MM.1S (cell line): Measurements from ENCODE around the gene CLK1.

Experiments used
- DNase-seq: peaks from one replicate; pipeline ENCODE4 v3.0.0-alpha.2; 2015
- H2AFZ ChIP-seq: fragments of 300-600 bp; sonication (generic); 2 replicates; pipeline ENCODE4 v1.6.0; 2016; ENCODE audit warnings: antibody characterized with exemption, low read length
- H3F3A ChIP-seq: fragments of 300-600 bp; sonication (generic); 2 replicates; pipeline ENCODE4 v1.6.1; 2016; ENCODE audit warnings: mild to moderate bottlenecking, antibody characterized with exemption, low read length, moderate library complexity, mixed read lengths; ENCODE audit not compliant: insufficient read depth
- H3K27ac ChIP-seq: fragments of 300-600 bp; sonication (generic); 2 replicates; pipeline ENCODE4 v1.5.1; 2016; ENCODE audit warnings: mild to moderate bottlenecking, low read length
- H3K27me3 ChIP-seq: fragments of 300-600 bp; sonication (generic); replicated peaks from 2 replicates; pipeline ENCODE4 v1.6.0; 2016; ENCODE audit warnings: low read length; ENCODE audit not compliant: insufficient read depth
- H3K36me3 ChIP-seq: fragments of 300-600 bp; sonication (generic); replicated peaks from 2 replicates; pipeline ENCODE4 v1.6.1; 2016; ENCODE audit warnings: mild to moderate bottlenecking, low read length, mixed read lengths; ENCODE audit not compliant: insufficient read depth
- H3K4me1 ChIP-seq: fragments of 300-600 bp; sonication (generic); 2 replicates; pipeline ENCODE4 v1.6.1; 2016; ENCODE audit warnings: low read length, mixed read lengths
- H3K4me2 ChIP-seq: fragments of 300-600 bp; sonication (generic); 2 replicates; pipeline ENCODE4 v1.6.0; 2016; ENCODE audit warnings: low read depth, low read length
- H3K4me3 ChIP-seq: fragments of 300-600 bp; sonication (generic); 2 replicates; pipeline ENCODE4 v1.5.1; 2016; ENCODE audit warnings: low read length, mixed read lengths
- H3K79me2 ChIP-seq: fragments of 300-600 bp; sonication (generic); 2 replicates; pipeline ENCODE4 v1.6.1; 2016; ENCODE audit warnings: mixed run types, low read length, mixed read lengths
- H3K9ac ChIP-seq: fragments of 300-600 bp; sonication (generic); 2 replicates; pipeline ENCODE4 v1.6.1; 2016; ENCODE audit warnings: low read length, mixed read lengths
- H3K9me2 ChIP-seq: fragments of 300-600 bp; sonication (generic); replicated peaks from 2 replicates; pipeline ENCODE4 v1.6.1; 2016; ENCODE audit warnings: mild to moderate bottlenecking, low read length, mixed read lengths; ENCODE audit not compliant: insufficient read depth
- H3K9me3 ChIP-seq: fragments of 300-600 bp; sonication (generic); replicated peaks from 2 replicates; pipeline ENCODE4 v1.6.1; 2016; ENCODE audit warnings: mild to moderate bottlenecking, low read length, mixed read lengths; ENCODE audit not compliant: insufficient read depth
- H4K20me1 ChIP-seq: fragments of 300-600 bp; sonication (generic); 2 replicates; pipeline ENCODE4 v1.6.1; 2016; ENCODE audit warnings: mild to moderate bottlenecking, low read length, moderate library complexity, mixed read lengths; ENCODE audit not compliant: insufficient read depth
- EZH2 ChIP-seq: fragments of 300-600 bp; sonication (generic); optimal IDR thresholded peaks from 2 replicates; pipeline ENCODE3; 2017; ENCODE audit warnings: low read depth, mild to moderate bottlenecking, antibody characterized with exemption, low read length, mixed read lengths
- EZH2phosphoT487 ChIP-seq: fragments of 300-600 bp; sonication (generic); IDR thresholded peaks from 2 replicates; pipeline ENCODE4 v1.6.1; 2018; ENCODE audit warnings: antibody characterized with exemption, low read length
- TF ChIP-seq, protein P1 (sequence below): fragments of 300-600 bp; sonication (generic); IDR thresholded peaks from 2 replicates; pipeline ENCODE4 v1.5.1; 2016; ENCODE audit warnings: antibody characterized with exemption, low read length, mixed read lengths

The CLK1 gene

DNA sequence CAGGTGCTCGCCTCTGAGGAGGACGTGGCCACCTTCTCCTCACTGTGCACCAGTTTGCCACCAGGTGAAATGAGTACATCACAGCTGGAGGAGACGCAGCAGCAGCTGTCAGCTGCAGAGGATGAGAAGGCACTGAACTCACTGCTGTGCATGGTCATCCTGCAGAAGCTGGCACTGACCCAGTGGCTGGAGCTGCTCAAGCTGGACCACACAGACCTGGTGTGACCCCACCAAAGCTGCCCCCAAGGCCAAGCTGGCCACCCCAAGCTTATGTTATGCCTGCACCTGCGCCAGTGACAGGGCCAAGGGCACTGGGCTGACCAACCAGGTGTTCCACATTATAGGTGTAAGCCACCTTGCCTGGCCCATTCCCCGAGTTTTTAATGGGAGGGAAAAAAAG lies 19.3 kb downstream of the CLK1 start:
- H3K9ac ChIP-seq, result no peak overlapping the region
- no peaks in the 10 kb centered on the region for H3K9me3 ChIP-seq
- no peaks in the 10 kb centered on the region; the same call in 1 of the 2 replicates for H3F3A ChIP-seq
- H3K36me3 ChIP-seq, result no peaks in the 10 kb centered on the region
- H3K27me3 ChIP-seq, result no peaks in the 10 kb centered on the region
- H3K9me2 ChIP-seq, result no peaks in the 10 kb centered on the region
- DNase-seq, result no peak
- H3K4me3 ChIP-seq, result no peak overlapping the region
- no peak overlapping the region for H3K4me2 ChIP-seq
- H3K27ac ChIP-seq, result no peak overlapping the region
- H2AFZ ChIP-seq, result no peak overlapping the region
- H4K20me1 ChIP-seq, result no peaks in the 10 kb centered on the region
- TF ChIP-seq, protein P1, sequence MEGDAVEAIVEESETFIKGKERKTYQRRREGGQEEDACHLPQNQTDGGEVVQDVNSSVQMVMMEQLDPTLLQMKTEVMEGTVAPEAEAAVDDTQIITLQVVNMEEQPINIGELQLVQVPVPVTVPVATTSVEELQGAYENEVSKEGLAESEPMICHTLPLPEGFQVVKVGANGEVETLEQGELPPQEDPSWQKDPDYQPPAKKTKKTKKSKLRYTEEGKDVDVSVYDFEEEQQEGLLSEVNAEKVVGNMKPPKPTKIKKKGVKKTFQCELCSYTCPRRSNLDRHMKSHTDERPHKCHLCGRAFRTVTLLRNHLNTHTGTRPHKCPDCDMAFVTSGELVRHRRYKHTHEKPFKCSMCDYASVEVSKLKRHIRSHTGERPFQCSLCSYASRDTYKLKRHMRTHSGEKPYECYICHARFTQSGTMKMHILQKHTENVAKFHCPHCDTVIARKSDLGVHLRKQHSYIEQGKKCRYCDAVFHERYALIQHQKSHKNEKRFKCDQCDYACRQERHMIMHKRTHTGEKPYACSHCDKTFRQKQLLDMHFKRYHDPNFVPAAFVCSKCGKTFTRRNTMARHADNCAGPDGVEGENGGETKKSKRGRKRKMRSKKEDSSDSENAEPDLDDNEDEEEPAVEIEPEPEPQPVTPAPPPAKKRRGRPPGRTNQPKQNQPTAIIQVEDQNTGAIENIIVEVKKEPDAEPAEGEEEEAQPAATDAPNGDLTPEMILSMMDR, result no peak
- TF ChIP-seq EZH2phosphoT487 (no peak), EZH2 (no peak)
- no peaks in the 10 kb centered on the region for H3K4me1 ChIP-seq
- H3K79me2 ChIP-seq, result no peaks in the 10 kb centered on the region

DNA sequence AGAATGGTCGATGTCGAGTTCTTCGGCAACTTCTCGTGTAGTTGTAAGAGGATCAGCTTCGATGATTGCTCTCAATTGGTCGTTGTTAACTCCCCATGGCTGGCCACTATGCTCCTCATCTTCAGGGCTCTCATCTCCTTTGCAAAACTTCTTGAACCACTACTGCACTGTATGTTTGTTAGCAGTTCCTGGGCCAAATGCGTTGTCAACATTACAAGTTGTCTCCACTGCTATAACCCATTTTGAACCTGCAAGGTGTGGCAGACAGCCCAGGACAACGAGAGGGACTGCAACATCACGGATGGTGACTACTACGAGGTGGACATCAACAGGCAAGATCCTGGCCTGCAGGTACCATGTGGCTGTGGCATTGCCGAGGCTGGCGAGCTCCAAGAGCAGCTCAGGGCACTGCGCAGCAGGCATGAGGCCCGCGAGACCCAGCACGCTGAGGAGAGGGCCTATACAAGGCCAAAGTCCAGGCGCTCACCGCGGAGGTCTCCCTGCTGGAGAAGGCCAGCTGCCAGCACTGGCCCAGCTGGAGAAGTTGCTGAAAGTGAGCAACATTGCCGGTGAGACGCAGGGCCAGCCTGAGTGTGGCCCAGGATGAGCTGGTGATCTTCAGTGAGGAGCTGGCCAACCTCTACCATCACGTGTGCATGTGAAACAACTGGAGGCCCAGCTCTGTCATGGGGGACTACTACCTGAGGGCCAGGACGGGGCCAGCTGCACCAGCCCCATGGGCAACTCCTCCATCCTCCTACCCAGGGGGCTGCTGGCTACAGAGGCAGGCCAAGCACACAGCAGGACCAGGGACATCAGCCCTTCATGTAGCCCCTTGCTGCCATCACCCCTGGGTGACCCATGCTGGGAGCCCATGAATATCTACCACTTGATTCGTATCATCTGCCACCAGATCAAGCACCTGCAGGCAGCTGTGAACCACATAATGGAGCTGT lies 20.2 kb downstream of the CLK1 start:
- H3K9me2 ChIP-seq, result no peaks in the 10 kb centered on the region
- no peaks in the 10 kb centered on the region for H4K20me1 ChIP-seq
- H3K9ac ChIP-seq, result no peak overlapping the region
- no peaks in the 10 kb centered on the region for H3K27me3 ChIP-seq
- H3K4me1 ChIP-seq, result no peaks in the 10 kb centered on the region
- H3K27ac ChIP-seq, result no peak overlapping the region
- no peaks in the 10 kb centered on the region for H3K79me2 ChIP-seq
- H3K9me3 ChIP-seq, result no peaks in the 10 kb centered on the region
- H2AFZ ChIP-seq, result no peak overlapping the region
- H3F3A ChIP-seq, result no peaks in the 10 kb centered on the region; the same call in 1 of the 2 replicates
- H3K36me3 ChIP-seq, result no peaks in the 10 kb centered on the region
- no peak overlapping the region for H3K4me3 ChIP-seq
- TF ChIP-seq EZH2phosphoT487 (no peak), EZH2 (no peak)
- TF ChIP-seq, protein P1, result no peak
- DNase-seq, result no peak
- H3K4me2 ChIP-seq, result no peak overlapping the region

DNA sequence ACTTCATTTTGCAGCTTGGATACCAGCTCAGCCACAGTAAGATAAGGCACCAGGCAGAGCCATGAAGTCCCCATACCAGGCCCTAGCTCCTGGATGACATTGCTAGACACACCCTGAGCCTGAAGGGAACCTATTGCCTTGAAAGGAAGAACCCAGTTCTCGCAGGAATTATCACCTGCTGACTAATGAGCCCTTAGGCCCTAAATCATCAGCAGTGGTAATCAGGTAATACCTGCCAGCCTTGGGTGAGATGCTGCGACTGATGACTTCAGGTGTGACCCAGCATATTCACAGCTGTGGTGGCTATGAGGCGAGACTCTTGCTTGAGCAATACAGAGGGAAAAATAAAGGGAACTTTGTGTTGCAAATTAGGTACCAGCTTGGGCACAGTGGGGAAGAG lies 24.9 kb downstream of the CLK1 start:
- no peaks in the 10 kb centered on the region for H3F3A ChIP-seq
- H3K27ac ChIP-seq, result no peak overlapping the region
- H3K9me3 ChIP-seq, result no peaks in the 10 kb centered on the region
- no peak overlapping the region for H2AFZ ChIP-seq
- TF ChIP-seq EZH2phosphoT487 (no peak), EZH2 (no peak)
- TF ChIP-seq, protein P1, result no peak
- no peaks in the 10 kb centered on the region for H3K4me1 ChIP-seq
- no peaks in the 10 kb centered on the region for H3K36me3 ChIP-seq
- DNase-seq, result no peak
- no peak overlapping the region for H3K4me2 ChIP-seq
- H4K20me1 ChIP-seq, result no peaks in the 10 kb centered on the region
- H3K9me2 ChIP-seq, result no peaks in the 10 kb centered on the region
- H3K27me3 ChIP-seq, result no peaks in the 10 kb centered on the region
- no peak overlapping the region for H3K4me3 ChIP-seq
- H3K9ac ChIP-seq, result no peak overlapping the region
- H3K79me2 ChIP-seq, result no peaks in the 10 kb centered on the region
